Cortex of kidney (tissue), 1 donor: ENCODE measurements around the gene IL22RA2.

Experiments
- DNase-seq: peaks from one replicate; lab custom pipeline; 2025; lab: John Stamatoyannopoulos, UW

Gene IL22RA2

DNA sequence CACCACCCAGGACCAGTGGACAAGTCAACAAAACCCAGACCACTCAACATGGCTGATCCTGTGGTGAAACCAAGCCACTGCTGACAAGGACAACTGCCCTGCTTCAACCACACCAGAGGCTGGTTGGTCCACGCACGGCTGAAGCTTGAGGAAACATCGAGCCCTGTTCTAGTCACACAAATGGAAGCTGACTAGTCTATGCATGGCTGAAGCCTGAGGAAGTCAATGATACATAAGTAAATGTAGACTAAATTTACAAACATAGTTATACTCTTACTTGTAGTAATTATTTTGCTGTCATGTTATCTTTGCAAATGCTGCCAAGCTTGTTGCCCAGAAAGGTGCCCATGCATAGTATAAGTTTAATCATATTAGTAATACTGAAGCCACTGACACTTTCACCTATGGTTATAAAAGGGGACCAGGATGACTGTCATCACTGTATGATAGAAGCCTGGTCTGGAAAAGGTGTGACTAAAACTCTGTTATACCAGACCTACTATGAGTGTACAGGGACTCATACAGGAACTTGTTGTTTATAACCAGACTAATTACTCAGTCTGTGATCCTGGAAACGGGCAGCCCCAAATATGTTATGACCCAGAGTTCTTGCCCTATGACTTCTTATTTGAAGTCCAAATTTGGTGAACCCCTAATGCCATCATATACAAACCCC lies 5.6 kb downstream of the IL22RA2 start:
- DNase-seq, result no peak

DNA sequence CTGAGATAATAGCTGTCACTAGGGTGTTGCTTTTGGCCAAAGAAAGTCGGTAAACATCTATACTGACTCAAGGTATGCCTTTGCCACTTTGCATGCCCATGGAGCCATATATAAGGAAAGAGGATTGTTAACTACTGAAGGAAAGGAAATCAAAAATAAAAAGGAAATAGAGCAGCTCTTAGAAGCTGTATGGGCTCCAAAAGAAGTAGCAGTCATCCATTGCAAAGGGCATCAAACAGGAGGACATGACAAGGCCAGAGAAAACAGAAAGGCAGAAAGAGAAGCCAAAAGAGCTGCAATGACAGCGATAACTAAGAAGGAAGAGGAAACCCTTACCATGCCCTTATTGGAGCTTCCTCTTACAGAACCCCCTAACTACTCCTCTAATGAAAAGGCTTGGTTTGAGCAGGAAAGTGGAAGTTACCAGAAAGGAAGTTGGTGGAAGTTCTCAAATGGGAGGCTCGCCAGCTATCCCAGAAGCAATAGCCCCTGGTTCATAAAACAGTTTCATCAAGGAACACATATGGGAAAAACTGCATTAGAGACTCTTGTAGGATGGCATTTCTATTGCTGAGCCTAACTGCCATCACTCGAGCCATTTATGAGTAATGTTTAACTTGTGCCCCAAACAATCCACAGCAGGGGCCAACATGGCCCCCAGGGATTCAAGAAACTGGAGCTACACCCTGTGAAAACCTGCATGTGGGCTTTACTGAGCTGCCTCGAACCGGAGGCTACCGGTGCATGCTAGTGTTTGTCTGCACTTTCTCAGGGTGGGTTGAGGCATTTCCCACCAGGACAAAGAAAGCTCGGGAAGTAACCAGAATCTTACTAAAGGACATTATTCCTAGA lies 7.0 kb downstream of the IL22RA2 start:
- no peak for DNase-seq

DNA sequence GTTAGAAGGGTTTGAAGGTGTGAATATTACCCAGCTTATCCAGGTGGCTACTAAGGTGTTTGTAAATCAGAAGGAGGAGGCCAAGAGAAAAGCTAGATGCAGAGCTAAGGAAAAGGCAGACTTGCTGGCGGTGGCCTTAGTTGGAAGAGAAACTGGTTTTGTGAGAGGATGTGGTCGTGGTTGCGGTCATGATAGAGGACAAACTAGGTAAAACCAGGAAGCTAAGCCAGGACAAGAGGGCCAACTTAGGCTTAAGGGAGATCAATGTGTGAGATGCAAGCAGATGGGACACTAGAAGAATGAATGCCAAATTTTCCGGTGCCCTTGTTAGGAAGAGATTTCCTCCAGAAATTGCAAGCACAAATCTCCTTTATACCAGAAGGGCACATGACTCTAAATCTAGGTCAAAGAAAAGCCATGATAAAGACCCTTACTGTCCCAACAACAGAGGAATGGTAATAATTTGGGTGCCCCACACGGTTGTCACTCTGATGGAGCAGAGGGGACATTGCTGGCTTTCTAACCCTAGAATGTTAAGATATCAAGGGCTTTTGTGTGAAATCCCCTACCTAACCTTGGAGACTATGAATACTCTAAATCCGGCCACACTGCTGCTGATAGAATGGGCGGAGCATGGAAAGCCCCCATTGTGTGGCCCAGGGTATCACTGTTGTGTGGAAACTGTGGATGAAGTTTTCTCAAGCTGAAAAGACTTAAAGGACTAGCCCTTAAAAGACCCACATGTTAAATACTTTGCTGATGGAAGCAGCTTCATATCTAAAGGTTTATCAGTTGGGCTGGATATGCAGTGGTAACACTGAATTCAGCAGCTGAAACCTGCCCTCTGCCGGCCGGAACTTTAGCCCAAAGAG lies 7.8 kb downstream of the IL22RA2 start:
- DNase-seq, result no peak

GRCh38 chr6:137163732-137164318 lies 9.6 kb downstream of the IL22RA2 start:
- DNase-seq, result no peak

GRCh38 chr6:137162692-137163306 lies 10.6 kb downstream of the IL22RA2 start:
- DNase-seq, result no peak

DNA sequence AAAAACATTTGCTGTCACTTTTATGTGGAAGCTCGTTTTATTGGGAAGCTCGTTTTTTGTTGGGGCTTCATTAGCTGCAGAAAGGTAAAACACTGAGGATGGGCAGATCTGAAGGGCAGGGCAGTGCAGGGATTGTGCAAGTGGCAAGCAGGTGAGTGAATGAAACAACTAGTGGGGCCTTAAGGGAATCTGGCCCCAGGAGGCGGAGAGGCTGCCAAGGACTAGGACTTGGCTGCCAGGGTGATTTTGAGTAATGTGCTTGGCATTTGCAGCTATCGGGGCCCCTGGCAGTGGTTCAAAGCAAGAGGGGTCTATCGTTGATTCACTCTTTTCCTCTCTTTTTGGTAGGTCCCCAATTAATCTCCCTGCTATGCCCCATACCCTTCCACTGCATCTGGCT lies 11.5 kb downstream of the IL22RA2 start:
- no peak for DNase-seq

DNA sequence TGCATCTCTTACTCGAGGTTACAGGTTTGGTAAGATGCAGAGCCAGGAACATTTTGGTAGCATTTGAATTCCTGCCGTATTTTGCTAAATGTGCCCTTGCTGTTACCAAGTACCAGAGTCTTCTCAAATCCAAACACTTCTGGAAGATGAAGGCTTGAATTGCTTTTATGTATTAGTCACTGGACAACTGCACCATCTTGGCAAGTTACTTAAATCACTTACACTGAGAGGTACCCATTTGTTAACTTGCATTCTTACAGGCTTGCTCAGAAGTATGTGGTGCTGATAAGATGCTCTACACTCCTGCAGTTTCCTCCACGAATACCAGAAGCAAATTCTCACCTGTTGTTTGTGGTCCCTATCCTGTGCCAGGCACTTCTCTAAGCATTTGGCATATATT lies 12.7 kb downstream of the IL22RA2 start:
- no peak for DNase-seq

- no peak for DNase-seq
Observed at GRCh38 chr6:137159912-137160311, 13.5 kb downstream of the IL22RA2 start.

GRCh38 chr6:137157601-137158000 lies 15.8 kb downstream of the IL22RA2 start:
- DNase-seq, result no peak

GRCh38 chr6:137156650-137157049 lies 16.8 kb downstream of the IL22RA2 start:
- no peak for DNase-seq

- DNase-seq, result no peak
Observed at GRCh38 chr6:137155830-137156229, 17.6 kb downstream of the IL22RA2 start.

DNA sequence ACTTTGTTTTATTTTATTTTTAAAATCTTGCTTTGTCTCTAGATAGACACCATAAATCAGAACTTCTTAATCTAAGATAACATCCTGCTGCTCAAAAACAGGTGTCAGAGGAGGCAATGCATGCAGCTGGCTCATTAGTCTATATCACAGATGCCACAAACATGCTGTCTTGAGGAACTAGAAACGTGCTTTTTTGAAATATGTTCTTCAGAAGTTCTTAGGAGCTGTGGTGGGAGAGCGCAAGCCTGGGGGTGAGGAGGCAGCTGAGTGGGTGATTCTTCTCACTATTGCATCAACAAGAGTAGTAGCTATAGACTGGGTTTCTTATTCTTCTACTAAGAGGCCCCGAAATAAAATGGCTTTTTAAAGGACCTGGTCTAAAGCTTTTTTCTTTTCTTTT lies 23.4 kb downstream of the IL22RA2 start:
- DNase-seq, result no peak

- DNase-seq, result no peak
Observed at GRCh38 chr6:137149035-137149393, 24.4 kb downstream of the IL22RA2 start.

DNA sequence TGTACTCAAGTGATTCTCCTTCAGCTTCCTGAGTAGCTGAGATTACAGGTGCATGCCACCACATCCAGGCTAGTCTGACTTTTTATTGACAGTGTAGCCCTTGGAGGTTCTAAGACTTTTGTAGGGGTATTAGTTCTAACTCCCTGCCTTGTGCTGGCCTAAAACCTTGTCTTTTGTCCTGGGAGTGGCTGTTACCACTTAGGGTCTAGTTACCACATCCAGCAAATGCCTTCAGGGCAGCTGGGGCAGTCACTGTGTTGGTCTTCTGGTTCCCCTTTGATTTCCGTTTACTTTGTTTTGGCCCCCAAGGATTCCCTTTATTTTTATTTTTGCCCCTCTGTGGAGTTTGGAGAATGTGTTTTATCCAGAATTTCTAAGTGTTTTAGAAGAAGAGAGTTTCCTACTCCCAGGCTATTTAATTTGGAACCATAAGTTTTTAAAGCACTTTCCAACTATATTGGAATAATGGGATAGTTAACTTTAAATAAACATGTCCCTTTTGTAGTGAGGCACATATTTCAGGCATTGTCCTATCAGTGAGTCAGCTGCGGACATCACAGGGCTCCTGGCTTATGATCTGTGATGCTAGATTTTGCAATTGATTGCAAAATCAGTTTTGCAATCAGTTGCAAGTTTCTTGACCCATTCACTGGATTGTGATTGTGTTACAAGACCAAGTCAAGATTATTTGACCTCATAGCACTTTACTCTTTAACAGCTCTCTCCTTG lies 25.0 kb downstream of the IL22RA2 start:
- DNase-seq, result no peak

DNA sequence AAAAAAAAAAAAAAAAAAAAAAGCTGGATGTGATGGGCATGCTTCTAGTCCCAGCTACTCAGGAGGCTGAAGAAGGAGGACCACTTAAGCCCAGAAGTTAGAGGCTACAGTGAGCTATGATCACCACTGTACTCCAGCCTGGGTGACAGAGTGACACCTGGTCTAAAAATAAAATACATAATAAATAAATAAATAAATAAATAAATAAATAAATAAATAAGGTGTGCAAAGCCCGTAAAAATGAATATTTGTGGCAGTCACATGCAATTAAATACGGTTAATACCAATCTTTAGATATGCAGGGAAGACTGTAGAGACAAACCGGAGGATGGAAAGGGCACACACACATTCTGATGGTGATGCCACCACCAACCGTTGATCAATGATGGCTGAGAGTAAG lies 26.2 kb downstream of the IL22RA2 start:
- DNase-seq, result no peak

DNA sequence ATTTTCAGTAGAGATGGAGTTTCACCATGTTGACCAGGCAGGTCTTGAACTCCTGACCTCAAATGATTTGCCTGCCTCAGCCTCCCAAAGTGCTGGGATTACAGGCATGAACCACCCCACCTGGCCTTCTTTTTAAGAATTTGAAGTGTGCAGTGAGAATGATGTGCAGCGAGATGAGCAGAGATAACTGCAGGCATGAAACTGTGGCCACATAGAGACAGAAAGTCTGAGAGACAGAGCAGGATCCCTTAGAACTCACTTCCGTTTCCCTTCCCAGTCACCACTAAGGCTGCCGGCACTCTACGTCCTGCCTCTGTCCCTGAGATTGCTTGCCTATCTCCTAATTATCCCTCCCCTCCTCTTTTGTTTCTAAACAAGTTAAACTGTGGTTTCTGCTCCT lies 27.2 kb downstream of the IL22RA2 start:
- DNase-seq, result no peak

GRCh38 chr6:137145421-137145820 lies 28.0 kb downstream of the IL22RA2 start:
- no peak for DNase-seq

DNA sequence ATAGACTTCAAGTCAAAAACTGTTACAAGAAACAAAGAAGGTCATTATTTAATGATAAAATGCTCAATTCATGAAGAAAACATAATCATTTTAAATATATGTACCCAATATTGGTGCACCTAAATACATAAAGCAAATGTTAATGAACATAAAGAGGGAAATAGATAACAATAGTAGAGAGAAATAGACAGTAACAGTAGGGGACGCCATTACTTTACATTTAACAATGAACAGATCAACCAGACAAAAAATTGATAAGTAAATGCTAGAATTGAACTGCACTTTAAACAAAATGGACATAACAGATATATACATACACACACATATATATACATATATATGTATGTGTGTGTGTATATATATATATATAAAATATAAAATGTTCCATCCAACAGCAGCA lies 37.4 kb downstream of the IL22RA2 start:
- no peak for DNase-seq

DNA sequence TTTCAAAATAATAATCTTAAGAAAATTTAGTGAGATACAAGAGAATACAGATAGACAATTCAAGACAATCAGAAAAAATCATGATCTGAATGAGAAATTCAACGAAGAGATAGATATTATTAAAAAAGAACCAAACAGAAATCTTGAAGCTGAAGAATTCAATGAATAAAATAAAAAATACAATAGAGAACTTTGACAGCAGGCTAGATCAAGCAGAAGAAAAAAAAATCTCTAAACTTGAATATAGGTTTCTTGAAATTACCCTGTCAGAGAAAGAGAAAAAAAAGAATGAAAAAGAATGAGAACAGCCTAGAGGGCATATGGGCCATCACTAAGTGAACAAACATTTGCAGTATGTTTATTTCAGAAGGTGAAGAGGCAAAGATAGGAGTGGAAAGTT lies 39.0 kb downstream of the IL22RA2 start:
- DNase-seq, result no peak

- DNase-seq, result no peak
Observed at GRCh38 chr6:137133122-137133521, 40.3 kb downstream of the IL22RA2 start.

GRCh38 chr6:137126875-137127485 lies 46.5 kb downstream of the IL22RA2 start:
- no peak for DNase-seq
